ENCODE results near the gene ZBTB38.
A peak's percentile ranks its signal among the peaks of the same experiment; 100 is the strongest.

ZBTB38 gene

DNA sequence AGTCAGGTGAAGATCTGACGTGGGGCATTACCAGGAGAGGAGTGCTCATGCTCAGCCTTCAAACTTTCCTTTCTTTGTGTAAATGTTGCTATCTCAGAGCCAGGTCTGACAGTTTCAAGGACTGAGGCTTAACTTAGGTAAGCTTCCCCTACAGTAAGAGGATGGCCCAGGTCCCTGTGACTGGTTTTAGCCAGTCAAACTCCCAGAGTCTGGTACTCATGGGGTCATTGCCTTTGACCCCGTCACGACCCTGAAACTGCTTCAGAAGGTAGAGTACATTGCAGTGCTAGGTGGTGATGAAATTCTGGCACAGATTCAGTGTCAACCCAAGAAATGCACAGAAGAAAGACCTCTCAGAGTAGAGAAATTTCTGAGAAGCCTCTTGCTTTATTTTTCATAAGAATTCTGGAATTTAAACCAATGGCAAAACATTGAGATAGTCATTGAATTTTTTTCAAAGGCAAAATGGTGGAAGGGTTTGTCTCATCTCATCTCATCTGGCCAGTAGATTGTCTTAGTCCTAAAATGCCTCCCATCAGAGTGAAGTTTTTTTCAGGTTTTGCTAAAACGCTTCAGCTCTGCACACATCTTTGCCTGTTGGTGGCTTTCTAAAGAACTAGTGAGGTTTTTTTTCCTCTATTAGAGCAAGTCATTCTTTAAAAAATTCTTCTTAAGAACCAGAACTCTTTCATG, 23.1 kb downstream of the ZBTB38 start:
- peaks cover 21% of the 10 kb centered on the region for H3K36me3 Mint-ChIP-seq (ENCODE audit: low read depth)
- no peaks in the 10 kb centered on the region for H3K27me3 Mint-ChIP-seq (ENCODE audit: low read depth)
- H3K4me1 Mint-ChIP-seq, result peaks cover 33% of the 10 kb centered on the region
- TF ChIP-seq, protein P1, sequence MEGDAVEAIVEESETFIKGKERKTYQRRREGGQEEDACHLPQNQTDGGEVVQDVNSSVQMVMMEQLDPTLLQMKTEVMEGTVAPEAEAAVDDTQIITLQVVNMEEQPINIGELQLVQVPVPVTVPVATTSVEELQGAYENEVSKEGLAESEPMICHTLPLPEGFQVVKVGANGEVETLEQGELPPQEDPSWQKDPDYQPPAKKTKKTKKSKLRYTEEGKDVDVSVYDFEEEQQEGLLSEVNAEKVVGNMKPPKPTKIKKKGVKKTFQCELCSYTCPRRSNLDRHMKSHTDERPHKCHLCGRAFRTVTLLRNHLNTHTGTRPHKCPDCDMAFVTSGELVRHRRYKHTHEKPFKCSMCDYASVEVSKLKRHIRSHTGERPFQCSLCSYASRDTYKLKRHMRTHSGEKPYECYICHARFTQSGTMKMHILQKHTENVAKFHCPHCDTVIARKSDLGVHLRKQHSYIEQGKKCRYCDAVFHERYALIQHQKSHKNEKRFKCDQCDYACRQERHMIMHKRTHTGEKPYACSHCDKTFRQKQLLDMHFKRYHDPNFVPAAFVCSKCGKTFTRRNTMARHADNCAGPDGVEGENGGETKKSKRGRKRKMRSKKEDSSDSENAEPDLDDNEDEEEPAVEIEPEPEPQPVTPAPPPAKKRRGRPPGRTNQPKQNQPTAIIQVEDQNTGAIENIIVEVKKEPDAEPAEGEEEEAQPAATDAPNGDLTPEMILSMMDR (IDR thresholded peaks at IDR 0.05; ENCODE audit: unreplicated experiment in 3 of 3), result no peak
- peak overlapping the region; percentile 88 to 95 (median 93) for H3K27ac Mint-ChIP-seq
- H3K9me3 Mint-ChIP-seq, result peaks cover 5% of the 10 kb centered on the region
- peak overlapping the region in 1 of 3 experiments; percentile 40 for H3K4me3 Mint-ChIP-seq

DNA sequence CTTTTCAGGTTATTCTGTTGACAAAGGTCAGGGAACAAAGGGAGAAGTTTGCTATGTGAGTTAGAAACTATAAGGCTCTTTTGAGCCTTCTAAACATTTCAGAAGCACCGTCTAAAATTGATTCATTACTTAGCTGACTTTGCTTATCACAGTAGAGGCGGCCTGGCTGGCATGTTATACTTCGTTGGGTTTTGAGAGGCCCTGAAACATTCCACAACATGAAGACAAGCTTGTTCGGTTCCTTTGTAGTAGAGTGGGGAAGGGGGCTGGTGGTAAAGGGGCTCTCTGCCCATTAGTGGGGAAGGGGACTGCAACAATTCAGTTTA, 23.6 kb downstream of the ZBTB38 start:
- peaks cover 28% of the 10 kb centered on the region for H3K4me1 Mint-ChIP-seq
- no peaks in the 10 kb centered on the region for H3K27me3 Mint-ChIP-seq (ENCODE audit: low read depth)
- H3K27ac Mint-ChIP-seq, result peak overlapping the region; percentile 88 to 95 (median 93)
- TF ChIP-seq, protein P1 (IDR thresholded peaks at IDR 0.05; ENCODE audit: unreplicated experiment in 3 of 3), result no peak
- peaks cover 26% of the 10 kb centered on the region for H3K36me3 Mint-ChIP-seq (ENCODE audit: low read depth)
- H3K9me3 Mint-ChIP-seq, result peaks cover 10% of the 10 kb centered on the region
- peak overlapping the region in 1 of 3 experiments; percentile 40 for H3K4me3 Mint-ChIP-seq

DNA sequence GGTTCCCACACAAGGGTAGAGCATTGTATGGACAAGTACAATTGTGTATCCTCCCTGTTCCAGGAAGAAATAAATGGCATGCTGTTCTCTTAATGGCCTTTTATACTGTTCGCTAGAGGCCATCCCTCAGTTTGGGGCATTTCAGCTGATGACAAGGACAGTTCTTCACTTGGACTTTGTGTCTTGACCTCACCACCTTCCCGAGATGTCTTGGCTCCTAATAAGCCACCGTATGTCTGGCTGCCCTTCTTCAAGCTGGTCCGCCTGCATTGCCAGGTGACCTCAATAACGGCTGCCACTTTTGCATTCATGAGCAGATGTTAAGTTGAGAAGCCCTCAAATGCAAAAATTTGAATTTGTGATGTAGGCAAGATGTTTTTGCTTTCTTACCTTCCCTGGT, 24.1 kb downstream of the ZBTB38 start:
- peaks cover 31% of the 10 kb centered on the region for H3K36me3 Mint-ChIP-seq (ENCODE audit: low read depth)

DNA sequence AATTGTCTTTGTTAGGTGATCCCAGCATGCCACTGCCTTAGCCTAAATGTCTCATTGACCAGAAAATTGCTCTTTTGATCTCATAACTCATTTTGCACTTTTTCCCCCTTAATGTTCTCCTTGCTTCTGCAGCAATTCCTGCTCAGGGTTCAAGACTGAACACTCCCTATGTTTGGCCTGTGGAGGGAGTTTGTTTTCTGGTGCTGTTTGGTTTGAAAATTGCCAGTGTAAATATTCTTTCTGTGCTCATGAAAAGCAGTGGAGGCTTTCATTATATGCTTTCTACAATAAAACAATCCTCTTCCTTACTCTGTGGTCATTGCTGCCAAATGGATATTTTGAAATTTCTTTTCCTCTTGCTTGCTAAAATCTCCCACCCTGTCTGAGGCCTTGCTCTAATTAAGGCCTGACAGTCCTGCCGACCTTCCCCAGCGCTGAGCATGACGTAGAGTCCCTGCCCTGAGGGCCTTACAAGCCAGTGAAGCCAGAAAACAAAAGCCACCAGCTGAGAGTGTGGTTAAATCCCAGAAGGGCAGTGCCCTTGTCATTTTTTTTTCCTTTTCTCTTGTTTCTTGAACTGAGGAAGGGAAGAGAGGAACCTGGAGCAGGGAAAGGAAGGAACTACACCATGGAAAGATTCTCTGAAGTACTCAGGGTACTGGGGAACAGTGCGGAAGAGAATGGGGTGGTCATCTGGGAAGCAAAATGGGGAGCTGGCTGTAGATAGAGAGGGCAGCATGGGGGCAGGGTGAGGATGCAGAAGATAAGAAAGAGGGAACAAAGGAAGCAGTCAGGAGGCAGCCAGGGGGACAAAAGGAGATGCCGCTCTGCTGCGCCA, 24.8 kb downstream of the ZBTB38 start:
- Mint-ChIP-seq H3K4me1 (peaks cover 19% of the 10 kb centered on the region), H3K27ac (peak overlapping the region; percentile 88 to 95 (median 93)), H3K27me3 (ENCODE audit: low read depth) (no peaks in the 10 kb centered on the region), H3K4me3 (no peak overlapping the region), H3K36me3 (ENCODE audit: low read depth) (peaks cover 34% of the 10 kb centered on the region), H3K9me3 (peaks cover 15% of the 10 kb centered on the region)
- TF ChIP-seq, protein P1 (IDR thresholded peaks at IDR 0.05; ENCODE audit: unreplicated experiment in 3 of 3), result no peak

More for the DNA sequence above, 24.1 kb downstream of the ZBTB38 start:
- Mint-ChIP-seq H3K4me1 (peaks cover 23% of the 10 kb centered on the region), H3K4me3 (no peak overlapping the region), H3K27ac (peak overlapping the region; percentile 88 to 95 (median 93)), H3K27me3 (ENCODE audit: low read depth) (no peaks in the 10 kb centered on the region), H3K9me3 (peaks cover 15% of the 10 kb centered on the region)
- TF ChIP-seq, protein P1 (IDR thresholded peaks at IDR 0.05; ENCODE audit: unreplicated experiment in 3 of 3), result no peak

DNA sequence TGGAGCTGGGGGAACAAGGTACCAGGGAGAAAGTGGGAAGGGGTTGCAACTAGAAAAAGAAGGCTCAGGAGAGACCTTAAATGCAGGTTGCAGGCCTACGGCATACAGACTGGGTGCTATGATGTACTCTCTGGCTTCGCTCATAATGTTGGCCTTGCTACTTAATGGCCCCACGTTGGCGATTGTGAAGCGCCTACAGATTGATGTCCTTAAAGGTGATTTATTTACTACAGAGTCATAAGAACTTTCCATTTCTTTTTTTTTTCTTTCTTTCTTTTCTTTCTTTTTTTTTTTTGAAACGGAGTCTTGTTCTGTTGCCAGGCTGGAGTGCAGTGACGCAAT, 25.4 kb downstream of the ZBTB38 start:
- Mint-ChIP-seq H3K4me3 (no peak overlapping the region), H3K27ac (peak overlapping the region; percentile 88 to 95 (median 93)), H3K36me3 (ENCODE audit: low read depth) (peaks cover 34% of the 10 kb centered on the region), H3K9me3 (peaks cover 15% of the 10 kb centered on the region), H3K27me3 (ENCODE audit: low read depth) (no peaks in the 10 kb centered on the region), H3K4me1 (peaks cover 19% of the 10 kb centered on the region)
- TF ChIP-seq, protein P1 (IDR thresholded peaks at IDR 0.05; ENCODE audit: unreplicated experiment in 3 of 3), result no peak
